GM23338 (cell line): ENCODE data around the gene AIG1. TPM values are rescaled to one million over a fixed set of nuclear protein-coding genes. Genes with fewer than 3 reads are reported as not detected.

Experiments
- ATAC-seq: fragments of 200-7000 bp; cut with Tn5 transposase; 3 replicates; pipeline ENCODE4 v1.9.1; 2020
- DNase-seq: peaks from one replicate; pipeline ENCODE4 v3.0.0-alpha.2; 2015; ENCODE audit warnings: low spot score
- H2AFZ ChIP-seq: fragments of 200-600 bp; sonication (generic); 2 replicates; pipeline ENCODE4 v1.8.0; 2016; ENCODE audit warnings: antibody characterized with exemption, mild to moderate bottlenecking, moderate library complexity
- H3F3A ChIP-seq: fragments of 200-600 bp; sonication (generic); replicated peaks from 2 replicates; pipeline ENCODE4 v1.8.0; 2017; ENCODE audit warnings: antibody characterized with exemption, mixed run types, low read depth
- H3K27ac ChIP-seq: fragments of 200-600 bp; sonication (generic); 2 replicates; pipeline ENCODE4 v1.6.1; 2016; ENCODE audit warnings: low read depth
- H3K27me3 ChIP-seq: fragments of 200-600 bp; sonication (generic); 2 replicates; pipeline ENCODE4 v1.8.0; 2016; ENCODE audit warnings: mild to moderate bottlenecking, mixed run types, moderate library complexity; ENCODE audit not compliant: insufficient read depth
- H3K36me3 ChIP-seq: fragments of 200-600 bp; sonication (generic); 2 replicates; pipeline ENCODE4 v1.8.0; 2016; ENCODE audit warnings: mild to moderate bottlenecking; ENCODE audit not compliant: insufficient read depth
- H3K4me1 ChIP-seq: fragments of 200-600 bp; sonication (generic); 2 replicates; pipeline ENCODE4 v1.8.0; 2016; ENCODE audit warnings: mild to moderate bottlenecking, moderate library complexity; ENCODE audit not compliant: insufficient read depth
- H3K4me2 ChIP-seq: fragments of 200-600 bp; sonication (generic); 2 replicates; pipeline ENCODE4 v1.7.1; 2017; ENCODE audit warnings: mixed run types
- H3K4me3 ChIP-seq: fragments of 200-600 bp; sonication (generic); 2 replicates; pipeline ENCODE4 v1.6.1; 2016; ENCODE audit warnings: mixed run types
- H3K79me2 ChIP-seq: fragments of 200-600 bp; sonication (generic); replicated peaks from 2 replicates; pipeline ENCODE4 v1.8.0; 2017; ENCODE audit warnings: mild to moderate bottlenecking; ENCODE audit not compliant: insufficient read depth
- H3K9me2 ChIP-seq: fragments of 200-600 bp; sonication (generic); 2 replicates; pipeline ENCODE4 v1.8.0; 2017; ENCODE audit not compliant: insufficient read depth
- H4K20me1 ChIP-seq: fragments of 200-600 bp; sonication (generic); replicated peaks from 2 replicates; pipeline ENCODE4 v1.8.0; 2017; ENCODE audit warnings: mild to moderate bottlenecking; ENCODE audit not compliant: insufficient read depth
- H3K27ac Mint-ChIP-seq: 2 replicates; pipeline ENCODE4 v1.8.0; 2020; ENCODE audit warnings: inconsistent platforms, mild to moderate bottlenecking, moderate library complexity, mixed read lengths
- H3K27me3 Mint-ChIP-seq: 3 replicates; pipeline ENCODE4 v1.8.0; 2022; ENCODE audit warnings: low read depth, mild to moderate bottlenecking, moderate library complexity, mixed read lengths, inconsistent platforms; ENCODE audit not compliant: insufficient read depth, poor library complexity
- H3K36me3 Mint-ChIP-seq: 3 replicates; pipeline ENCODE4 v1.8.0; 2021; ENCODE audit warnings: low read depth, mild to moderate bottlenecking, inconsistent platforms, moderate library complexity, mixed read lengths
- H3K4me1 Mint-ChIP-seq: 3 replicates; pipeline ENCODE4 v1.8.0; 2020; ENCODE audit warnings: mild to moderate bottlenecking, inconsistent platforms, mixed read lengths
- H3K4me3 Mint-ChIP-seq: 3 replicates; pipeline ENCODE4 v1.8.0; 2021; ENCODE audit warnings: moderate library complexity, mild to moderate bottlenecking, inconsistent platforms, mixed read lengths
- H3K9me3 Mint-ChIP-seq: 3 replicates; pipeline ENCODE4 v1.8.0; 2020; ENCODE audit warnings: moderate library complexity, mild to moderate bottlenecking, inconsistent platforms, mixed read lengths
- ETS1 ChIP-seq: IDR thresholded peaks from 2 replicates; pipeline ENCODE4 v1.6.1; 2016; ENCODE audit warnings: antibody characterized with exemption
- NANOG ChIP-seq: IDR thresholded peaks from 2 replicates; pipeline ENCODE4 v1.6.1; 2016; ENCODE audit warnings: antibody characterized with exemption, borderline replicate concordance
- ZNF114 ChIP-seq: fragments of 250-450 bp; sonication (Bioruptor Pico); IDR thresholded peaks from 2 replicates; pipeline ENCODE4 v1.5.0; 2020; ENCODE audit warnings: mild to moderate bottlenecking, moderate library complexity
- ZNF331 ChIP-seq: fragments of 250-450 bp; sonication (Bioruptor Pico); IDR thresholded peaks from 2 replicates; pipeline ENCODE4 v1.5.0; 2020; ENCODE audit warnings: low read depth, mild to moderate bottlenecking, moderate library complexity
- polyA plus RNA-seq: library from polyadenylated mRNA; unstranded; fragments of >200 nt; fragmentation: Nextera tagmentation; extraction: Ambion mirVana; gene quantifications from 2 replicates; pipeline ENCODE4 v1.2.1, GENCODE V29; 2016
- total RNA-seq: library from RNA; depleted of rRNA; stranded (reverse); fragments of >200 nt; shearing (Covaris generic); gene quantifications from 2 replicates; pipeline ENCODE4 v1.2.3, GENCODE V29; 2014
- TF ChIP-seq, protein P1 (sequence below): fragments of 250-450 bp; sonication (Bioruptor Pico); IDR thresholded peaks from 2 replicates; pipeline ENCODE4 v1.5.0; 2020; ENCODE audit warnings: mild to moderate bottlenecking, moderate library complexity

Gene AIG1
- total and polyA plus RNA-seq, 2 experiments from 2014 or later, result 65.2 to 88.4 TPM

DNA sequence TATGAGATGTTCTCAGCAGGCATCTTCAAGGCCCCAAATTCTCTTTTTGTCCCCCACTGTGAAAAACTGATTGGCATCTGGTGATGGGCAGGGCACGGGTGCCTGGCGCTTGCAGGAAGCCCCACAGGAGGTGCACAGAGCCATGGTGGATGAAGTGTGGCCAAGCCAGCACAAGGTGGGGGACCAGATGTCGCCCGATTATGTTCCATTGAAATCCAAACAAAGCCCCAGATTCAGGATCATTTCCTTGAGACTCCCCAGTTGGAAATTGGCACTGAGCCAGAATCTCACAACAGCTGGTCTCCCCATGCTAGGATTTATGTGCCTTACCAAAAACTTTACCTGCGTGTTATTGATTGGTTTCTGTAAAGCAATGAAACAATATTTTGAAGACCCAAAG is 203.7 kb downstream of the AIG1 start:
- DNase-seq (no peak), ATAC-seq (no peak)
- TF ChIP-seq ZNF331 (CRISPR knock-in tag), result no peak
- no peak for TF ChIP-seq ETS1
- no peak for TF ChIP-seq NANOG
- Histone ChIP-seq H3K4me1 (peaks cover 31% of the 10 kb centered on the region), H3K4me2 (0 out of 2 replicates have a peak overlapping the region, but pooled peaks have one; percentile 12), H3K9me2 (peaks cover 6% of the 10 kb centered on the region; the same call in 1 of the 2 replicates), H2AFZ (no peak overlapping the region), H3K27me3 (no peaks in the 10 kb centered on the region), H4K20me1 (no peaks in the 10 kb centered on the region), H3K27ac (peak overlapping the region; percentile 80; the same call in 1 of the 2 replicates), H3K4me3 (no peak overlapping the region), H3K79me2 (no peaks in the 10 kb centered on the region), H3F3A (no peaks in the 10 kb centered on the region), H3K36me3 (no peaks in the 10 kb centered on the region)
- H3K36me3 Mint-ChIP-seq, result peaks cover 7% of the 10 kb centered on the region
- peaks cover 17% of the 10 kb centered on the region for H3K4me1 Mint-ChIP-seq
- H3K9me3 Mint-ChIP-seq, result peaks cover 4% of the 10 kb centered on the region; the same call in 1 of the 3 replicates
- peaks cover 5% of the 10 kb centered on the region for H3K27me3 Mint-ChIP-seq
- peak overlapping the region; percentile 13; the same call in 1 of the 2 replicates for H3K27ac Mint-ChIP-seq
- no peak overlapping the region for H3K4me3 Mint-ChIP-seq

- Histone ChIP-seq H3K4me2 (peak overlapping the region; percentile 21), H3K27me3 (no peaks in the 10 kb centered on the region)
Observed at GRCh38 chr6:143264986-143265764, 204.5 kb downstream of the AIG1 start.

More at GRCh38 chr6:143264986-143265764, 204.5 kb downstream of the AIG1 start:
- Histone ChIP-seq H2AFZ (no peak overlapping the region), H3K9me2 (peaks cover 6% of the 10 kb centered on the region; the same call in 1 of the 2 replicates), H3K4me1 (peaks cover 31% of the 10 kb centered on the region), H3K4me3 (no peak overlapping the region), H3F3A (no peaks in the 10 kb centered on the region), H4K20me1 (no peaks in the 10 kb centered on the region), H3K36me3 (no peaks in the 10 kb centered on the region), H3K27ac (peak overlapping the region; percentile 80), H3K79me2 (no peaks in the 10 kb centered on the region)
- H3K9me3 Mint-ChIP-seq, result no peaks in the 10 kb centered on the region
- H3K4me1 Mint-ChIP-seq, result peaks cover 17% of the 10 kb centered on the region
- peak; percentile 30 for DNase-seq
- peak overlapping the region; percentile 68 for H3K27ac Mint-ChIP-seq
- H3K36me3 Mint-ChIP-seq, result peaks cover 2% of the 10 kb centered on the region; the same call in 2 of the 3 replicates
- peaks cover 2% of the 10 kb centered on the region for H3K27me3 Mint-ChIP-seq
- no peak for TF ChIP-seq ZNF114 (CRISPR knock-in tag)
- TF ChIP-seq, protein P1, sequence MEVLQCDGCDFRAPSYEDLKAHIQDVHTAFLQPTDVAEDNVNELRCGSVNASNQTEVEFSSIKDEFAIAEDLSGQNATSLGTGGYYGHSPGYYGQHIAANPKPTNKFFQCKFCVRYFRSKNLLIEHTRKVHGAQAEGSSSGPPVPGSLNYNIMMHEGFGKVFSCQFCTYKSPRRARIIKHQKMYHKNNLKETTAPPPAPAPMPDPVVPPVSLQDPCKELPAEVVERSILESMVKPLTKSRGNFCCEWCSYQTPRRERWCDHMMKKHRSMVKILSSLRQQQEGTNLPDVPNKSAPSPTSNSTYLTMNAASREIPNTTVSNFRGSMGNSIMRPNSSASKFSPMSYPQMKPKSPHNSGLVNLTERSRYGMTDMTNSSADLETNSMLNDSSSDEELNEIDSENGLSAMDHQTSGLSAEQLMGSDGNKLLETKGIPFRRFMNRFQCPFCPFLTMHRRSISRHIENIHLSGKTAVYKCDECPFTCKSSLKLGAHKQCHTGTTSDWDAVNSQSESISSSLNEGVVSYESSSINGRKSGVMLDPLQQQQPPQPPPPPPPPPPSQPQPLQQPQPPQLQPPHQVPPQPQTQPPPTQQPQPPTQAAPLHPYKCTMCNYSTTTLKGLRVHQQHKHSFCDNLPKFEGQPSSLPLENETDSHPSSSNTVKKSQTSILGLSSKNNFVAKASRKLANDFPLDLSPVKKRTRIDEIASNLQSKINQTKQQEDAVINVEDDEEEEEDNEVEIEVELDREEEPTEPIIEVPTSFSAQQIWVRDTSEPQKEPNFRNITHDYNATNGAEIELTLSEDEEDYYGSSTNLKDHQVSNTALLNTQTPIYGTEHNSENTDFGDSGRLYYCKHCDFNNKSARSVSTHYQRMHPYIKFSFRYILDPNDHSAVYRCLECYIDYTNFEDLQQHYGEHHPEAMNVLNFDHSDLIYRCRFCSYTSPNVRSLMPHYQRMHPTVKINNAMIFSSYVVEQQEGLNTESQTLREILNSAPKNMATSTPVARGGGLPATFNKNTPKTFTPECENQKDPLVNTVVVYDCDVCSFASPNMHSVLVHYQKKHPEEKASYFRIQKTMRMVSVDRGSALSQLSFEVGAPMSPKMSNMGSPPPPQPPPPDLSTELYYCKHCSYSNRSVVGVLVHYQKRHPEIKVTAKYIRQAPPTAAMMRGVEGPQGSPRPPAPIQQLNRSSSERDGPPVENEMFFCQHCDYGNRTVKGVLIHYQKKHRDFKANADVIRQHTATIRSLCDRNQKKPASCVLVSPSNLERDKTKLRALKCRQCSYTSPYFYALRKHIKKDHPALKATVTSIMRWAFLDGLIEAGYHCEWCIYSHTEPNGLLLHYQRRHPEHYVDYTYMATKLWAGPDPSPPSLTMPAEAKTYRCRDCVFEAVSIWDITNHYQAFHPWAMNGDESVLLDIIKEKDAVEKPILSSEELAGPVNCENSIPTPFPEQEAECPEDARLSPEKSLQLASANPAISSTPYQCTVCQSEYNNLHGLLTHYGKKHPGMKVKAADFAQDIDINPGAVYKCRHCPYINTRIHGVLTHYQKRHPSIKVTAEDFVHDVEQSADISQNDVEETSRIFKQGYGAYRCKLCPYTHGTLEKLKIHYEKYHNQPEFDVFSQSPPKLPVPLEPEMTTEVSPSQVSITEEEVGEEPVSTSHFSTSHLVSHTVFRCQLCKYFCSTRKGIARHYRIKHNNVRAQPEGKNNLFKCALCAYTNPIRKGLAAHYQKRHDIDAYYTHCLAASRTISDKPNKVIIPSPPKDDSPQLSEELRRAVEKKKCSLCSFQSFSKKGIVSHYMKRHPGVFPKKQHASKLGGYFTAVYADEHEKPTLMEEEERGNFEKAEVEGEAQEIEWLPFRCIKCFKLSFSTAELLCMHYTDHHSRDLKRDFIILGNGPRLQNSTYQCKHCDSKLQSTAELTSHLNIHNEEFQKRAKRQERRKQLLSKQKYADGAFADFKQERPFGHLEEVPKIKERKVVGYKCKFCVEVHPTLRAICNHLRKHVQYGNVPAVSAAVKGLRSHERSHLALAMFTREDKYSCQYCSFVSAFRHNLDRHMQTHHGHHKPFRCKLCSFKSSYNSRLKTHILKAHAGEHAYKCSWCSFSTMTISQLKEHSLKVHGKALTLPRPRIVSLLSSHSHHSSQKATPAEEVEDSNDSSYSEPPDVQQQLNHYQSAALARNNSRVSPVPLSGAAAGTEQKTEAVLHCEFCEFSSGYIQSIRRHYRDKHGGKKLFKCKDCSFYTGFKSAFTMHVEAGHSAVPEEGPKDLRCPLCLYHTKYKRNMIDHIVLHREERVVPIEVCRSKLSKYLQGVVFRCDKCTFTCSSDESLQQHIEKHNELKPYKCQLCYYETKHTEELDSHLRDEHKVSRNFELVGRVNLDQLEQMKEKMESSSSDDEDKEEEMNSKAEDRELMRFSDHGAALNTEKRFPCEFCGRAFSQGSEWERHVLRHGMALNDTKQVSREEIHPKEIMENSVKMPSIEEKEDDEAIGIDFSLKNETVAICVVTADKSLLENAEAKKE (CRISPR knock-in tag), result no peak
- no peak overlapping the region for H3K4me3 Mint-ChIP-seq
- ATAC-seq, result peak; percentile 65
